GM13976 (cell line): Measurements from ENCODE around the gene F7.
"Not testable (repeated sequence)": the region's sequence is repeated elsewhere in the genome, so short reads cannot be mapped to it uniquely, and the experiment has no call there.

Source experiments
- DNase-seq: peaks from one replicate; pipeline ENCODE4 v3.0.0; 2012; ENCODE audit warnings: low spot score
- in situ Hi-C: fragments of 300-500 bp; cut with MboI; formaldehyde crosslinking; loops from one replicate; pipeline ENCODE4 v1.12.0; 2022; ENCODE audit warnings: low sequenced_read_pairs, mixed read lengths, inconsistent platforms; ENCODE audit not compliant: unreplicated experiment
- TF ChIP-seq, protein P1 (sequence below): IDR thresholded peaks from 2 replicates; pipeline ENCODE4 v1.5.1; 2012; ENCODE audit warnings: borderline replicate concordance, mild to moderate bottlenecking; ENCODE audit not compliant: insufficient read depth; ENCODE audit errors: extremely low read depth, missing control alignments, control extremely low read depth

F7 gene

GRCh38 chr13:113110852-113111315, 5.3 kb downstream of the F7 start:
- no peak for DNase-seq
- TF ChIP-seq, protein P1, sequence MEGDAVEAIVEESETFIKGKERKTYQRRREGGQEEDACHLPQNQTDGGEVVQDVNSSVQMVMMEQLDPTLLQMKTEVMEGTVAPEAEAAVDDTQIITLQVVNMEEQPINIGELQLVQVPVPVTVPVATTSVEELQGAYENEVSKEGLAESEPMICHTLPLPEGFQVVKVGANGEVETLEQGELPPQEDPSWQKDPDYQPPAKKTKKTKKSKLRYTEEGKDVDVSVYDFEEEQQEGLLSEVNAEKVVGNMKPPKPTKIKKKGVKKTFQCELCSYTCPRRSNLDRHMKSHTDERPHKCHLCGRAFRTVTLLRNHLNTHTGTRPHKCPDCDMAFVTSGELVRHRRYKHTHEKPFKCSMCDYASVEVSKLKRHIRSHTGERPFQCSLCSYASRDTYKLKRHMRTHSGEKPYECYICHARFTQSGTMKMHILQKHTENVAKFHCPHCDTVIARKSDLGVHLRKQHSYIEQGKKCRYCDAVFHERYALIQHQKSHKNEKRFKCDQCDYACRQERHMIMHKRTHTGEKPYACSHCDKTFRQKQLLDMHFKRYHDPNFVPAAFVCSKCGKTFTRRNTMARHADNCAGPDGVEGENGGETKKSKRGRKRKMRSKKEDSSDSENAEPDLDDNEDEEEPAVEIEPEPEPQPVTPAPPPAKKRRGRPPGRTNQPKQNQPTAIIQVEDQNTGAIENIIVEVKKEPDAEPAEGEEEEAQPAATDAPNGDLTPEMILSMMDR = no peak
- in situ Hi-C loops = no loop called here

- in situ Hi-C loops, DNase-seq: not testable (repeated sequence)
Observed at GRCh38 chr13:113111821-113112220, 6.2 kb downstream of the F7 start.

- in situ Hi-C loops, DNase-seq: not testable (repeated sequence)
Observed at GRCh38 chr13:113112475-113112874, 6.9 kb downstream of the F7 start.

DNA sequence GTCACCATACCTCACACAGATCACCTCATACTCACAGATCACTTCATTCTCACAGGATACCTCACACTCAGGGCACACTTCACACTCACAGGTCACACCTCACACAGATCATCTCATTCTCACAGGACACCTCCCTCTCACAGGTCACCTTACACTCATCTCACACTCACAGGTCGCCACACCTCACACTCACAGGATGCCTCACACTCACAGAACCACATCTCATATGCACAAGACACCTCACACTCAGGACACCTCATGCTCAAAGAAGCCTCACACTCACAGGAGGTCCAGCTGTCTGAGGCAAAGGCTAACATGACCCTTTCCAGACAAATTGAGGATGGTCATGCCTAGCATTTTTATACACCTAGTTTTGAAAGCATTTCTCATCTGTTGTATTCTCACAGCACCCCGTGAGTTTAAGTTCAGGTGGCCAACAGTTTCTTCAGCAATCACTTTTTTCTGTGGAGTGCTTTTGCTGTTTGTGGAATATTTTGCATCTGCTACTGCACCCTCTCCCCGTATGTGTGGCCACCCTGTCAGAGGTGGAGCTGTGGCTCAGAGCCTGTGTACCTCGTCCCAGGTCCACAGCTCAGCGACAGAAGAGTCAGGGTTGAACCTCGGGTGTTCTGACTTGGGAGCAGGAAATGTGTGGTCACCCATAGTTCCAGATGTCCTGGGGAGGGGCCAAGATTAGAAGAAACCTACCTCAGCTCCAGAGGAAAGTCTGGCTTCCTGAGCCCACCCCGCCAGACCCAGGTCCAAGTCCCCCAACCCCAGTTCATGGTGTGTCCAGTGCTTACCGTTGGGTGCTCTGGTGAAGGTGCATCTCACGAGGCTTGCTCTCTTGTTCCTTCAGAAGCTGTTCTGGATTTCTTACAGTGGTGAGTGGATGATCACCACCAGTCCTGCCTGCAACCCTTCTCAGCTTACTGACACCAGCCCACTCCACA, 7.6 kb downstream of the F7 start:
- in situ Hi-C loops = no loop called here

DNA sequence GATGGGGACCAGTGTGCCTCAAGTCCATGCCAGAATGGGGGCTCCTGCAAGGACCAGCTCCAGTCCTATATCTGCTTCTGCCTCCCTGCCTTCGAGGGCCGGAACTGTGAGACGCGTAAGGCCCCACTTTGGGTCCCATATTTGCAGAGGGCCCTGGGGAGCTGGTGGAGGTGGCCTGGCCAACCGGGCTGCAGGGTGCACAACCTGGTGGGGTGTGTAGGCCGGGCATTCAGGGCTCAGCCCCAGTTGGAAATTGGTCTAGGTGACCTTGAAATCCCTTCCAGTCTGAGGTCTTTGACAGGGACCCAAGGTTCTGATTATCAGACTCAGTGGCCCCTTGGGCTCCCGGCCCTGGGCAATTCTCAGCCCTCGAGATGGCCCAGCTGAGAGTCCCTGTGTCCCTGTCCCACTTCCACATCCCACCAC, 8.3 kb downstream of the F7 start:
- in situ Hi-C loops = no loop called here
- TF ChIP-seq, protein P1 = no peak
- no peak for DNase-seq

More for the DNA sequence above, 7.6 kb downstream of the F7 start:
- TF ChIP-seq, protein P1 = no peak
- DNase-seq = no peak

- in situ Hi-C loops = no loop called here
- no peak for DNase-seq
- TF ChIP-seq, protein P1 = no peak
Observed at GRCh38 chr13:113114511-113115362, 9.1 kb downstream of the F7 start.

DNA sequence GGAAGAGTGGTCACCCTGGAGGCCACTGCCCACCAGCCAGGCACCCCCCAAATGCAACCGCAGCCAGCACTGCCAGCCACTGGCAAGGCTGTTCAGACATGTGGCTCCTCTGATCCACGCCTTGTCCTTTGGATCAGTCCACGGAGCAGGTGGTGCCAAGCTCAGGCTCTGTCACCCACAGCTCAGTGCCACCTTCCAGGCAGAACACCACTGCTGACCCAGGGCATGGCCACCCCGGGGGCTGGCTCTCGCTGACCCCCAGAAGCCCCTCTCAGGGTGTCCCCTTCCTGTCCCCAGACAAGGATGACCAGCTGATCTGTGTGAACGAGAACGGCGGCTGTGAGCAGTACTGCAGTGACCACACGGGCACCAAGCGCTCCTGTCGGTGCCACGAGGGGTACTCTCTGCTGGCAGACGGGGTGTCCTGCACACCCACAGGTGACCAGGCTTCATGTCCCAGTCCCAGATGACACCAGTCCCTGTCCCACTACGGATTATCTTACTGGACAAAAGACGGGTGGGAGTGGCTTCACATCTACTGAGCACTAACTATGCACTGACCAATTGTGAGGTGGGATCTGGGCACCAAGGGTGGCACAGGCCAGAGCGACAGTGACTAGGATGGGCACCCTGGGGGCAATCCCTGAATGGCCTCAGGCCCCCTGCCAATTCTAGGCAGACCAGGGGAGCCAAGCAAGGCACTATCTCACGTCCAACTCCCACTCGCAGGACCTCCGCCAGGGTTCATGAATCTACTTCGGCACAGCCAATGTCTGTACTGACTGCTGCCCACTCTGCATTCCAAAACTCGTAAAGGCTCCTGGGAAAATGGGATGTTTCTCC, 10.0 kb downstream of the F7 start:
- TF ChIP-seq, protein P1 = no peak
- in situ Hi-C loops = no loop called here
- no peak for DNase-seq
